WTC11 (cell line): ENCODE results near the gene CDH12.

Source experiments
- HMGXB4 ChIP-seq: sonication (generic); formaldehyde crosslinking; IDR thresholded peaks from 2 replicates; pipeline ENCODE4 v1.8.1; 2023; ENCODE audit warnings: mild to moderate bottlenecking, moderate library complexity, missing genetic modification reagents
- TEAD4 ChIP-seq: sonication (generic); formaldehyde crosslinking; IDR thresholded peaks from 2 replicates; pipeline ENCODE4 v1.8.0; 2022; ENCODE audit warnings: mild to moderate bottlenecking, missing genetic modification reagents

GRCh38 chr5:22728610-22729009 lies 124.5 kb downstream of the CDH12 start:
- TF ChIP-seq TEAD4 (no peak), HMGXB4 (CRISPR knock-in tag) (no peak)
